Measurements from ENCODE around the gene ITGA6.

DNA sequence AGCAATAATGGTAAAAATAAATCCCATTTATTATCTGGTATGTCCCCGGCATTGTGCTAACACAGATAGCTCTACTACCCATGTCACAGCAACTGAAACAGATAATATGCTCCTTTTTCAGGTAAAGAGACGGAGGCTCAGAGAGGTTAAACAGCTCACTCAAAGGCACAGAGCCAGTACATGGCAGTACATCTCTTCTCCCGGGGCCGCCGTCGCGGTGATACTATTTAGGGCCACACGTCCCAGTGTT, 127.8 kb downstream of the ITGA6 start:
- no peak for TF ChIP-seq POLR2AphosphoS5 (IDR thresholded peaks at IDR 0.05)
- no peak for TF ChIP-seq EP300 (conservative IDR thresholded peaks at IDR 0.05; ENCODE audit: poor library complexity, severe bottlenecking)
- TF ChIP-seq, protein P1, sequence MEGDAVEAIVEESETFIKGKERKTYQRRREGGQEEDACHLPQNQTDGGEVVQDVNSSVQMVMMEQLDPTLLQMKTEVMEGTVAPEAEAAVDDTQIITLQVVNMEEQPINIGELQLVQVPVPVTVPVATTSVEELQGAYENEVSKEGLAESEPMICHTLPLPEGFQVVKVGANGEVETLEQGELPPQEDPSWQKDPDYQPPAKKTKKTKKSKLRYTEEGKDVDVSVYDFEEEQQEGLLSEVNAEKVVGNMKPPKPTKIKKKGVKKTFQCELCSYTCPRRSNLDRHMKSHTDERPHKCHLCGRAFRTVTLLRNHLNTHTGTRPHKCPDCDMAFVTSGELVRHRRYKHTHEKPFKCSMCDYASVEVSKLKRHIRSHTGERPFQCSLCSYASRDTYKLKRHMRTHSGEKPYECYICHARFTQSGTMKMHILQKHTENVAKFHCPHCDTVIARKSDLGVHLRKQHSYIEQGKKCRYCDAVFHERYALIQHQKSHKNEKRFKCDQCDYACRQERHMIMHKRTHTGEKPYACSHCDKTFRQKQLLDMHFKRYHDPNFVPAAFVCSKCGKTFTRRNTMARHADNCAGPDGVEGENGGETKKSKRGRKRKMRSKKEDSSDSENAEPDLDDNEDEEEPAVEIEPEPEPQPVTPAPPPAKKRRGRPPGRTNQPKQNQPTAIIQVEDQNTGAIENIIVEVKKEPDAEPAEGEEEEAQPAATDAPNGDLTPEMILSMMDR (IDR thresholded peaks at IDR 0.05; ENCODE audit: poor library complexity, severe bottlenecking): no peak
- TF ChIP-seq RAD21 (conservative IDR thresholded peaks at IDR 0.05): no peak
- no peak for TF ChIP-seq EZH2 (IDR thresholded peaks at IDR 0.05; ENCODE audit: borderline replicate concordance, insufficient read depth, low read length, poor library complexity, severe bottlenecking)
- no peak for TF ChIP-seq MXI1 (conservative IDR thresholded peaks at IDR 0.05; ENCODE audit: poor library complexity, severe bottlenecking)
- TF ChIP-seq, protein P2, sequence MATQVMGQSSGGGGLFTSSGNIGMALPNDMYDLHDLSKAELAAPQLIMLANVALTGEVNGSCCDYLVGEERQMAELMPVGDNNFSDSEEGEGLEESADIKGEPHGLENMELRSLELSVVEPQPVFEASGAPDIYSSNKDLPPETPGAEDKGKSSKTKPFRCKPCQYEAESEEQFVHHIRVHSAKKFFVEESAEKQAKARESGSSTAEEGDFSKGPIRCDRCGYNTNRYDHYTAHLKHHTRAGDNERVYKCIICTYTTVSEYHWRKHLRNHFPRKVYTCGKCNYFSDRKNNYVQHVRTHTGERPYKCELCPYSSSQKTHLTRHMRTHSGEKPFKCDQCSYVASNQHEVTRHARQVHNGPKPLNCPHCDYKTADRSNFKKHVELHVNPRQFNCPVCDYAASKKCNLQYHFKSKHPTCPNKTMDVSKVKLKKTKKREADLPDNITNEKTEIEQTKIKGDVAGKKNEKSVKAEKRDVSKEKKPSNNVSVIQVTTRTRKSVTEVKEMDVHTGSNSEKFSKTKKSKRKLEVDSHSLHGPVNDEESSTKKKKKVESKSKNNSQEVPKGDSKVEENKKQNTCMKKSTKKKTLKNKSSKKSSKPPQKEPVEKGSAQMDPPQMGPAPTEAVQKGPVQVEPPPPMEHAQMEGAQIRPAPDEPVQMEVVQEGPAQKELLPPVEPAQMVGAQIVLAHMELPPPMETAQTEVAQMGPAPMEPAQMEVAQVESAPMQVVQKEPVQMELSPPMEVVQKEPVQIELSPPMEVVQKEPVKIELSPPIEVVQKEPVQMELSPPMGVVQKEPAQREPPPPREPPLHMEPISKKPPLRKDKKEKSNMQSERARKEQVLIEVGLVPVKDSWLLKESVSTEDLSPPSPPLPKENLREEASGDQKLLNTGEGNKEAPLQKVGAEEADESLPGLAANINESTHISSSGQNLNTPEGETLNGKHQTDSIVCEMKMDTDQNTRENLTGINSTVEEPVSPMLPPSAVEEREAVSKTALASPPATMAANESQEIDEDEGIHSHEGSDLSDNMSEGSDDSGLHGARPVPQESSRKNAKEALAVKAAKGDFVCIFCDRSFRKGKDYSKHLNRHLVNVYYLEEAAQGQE (IDR thresholded peaks at IDR 0.05; ENCODE audit: borderline replicate concordance): no peak

Measured in neural cell (in vitro differentiated cells).